Nephron progenitor cell (in vitro differentiated cells): ENCODE results near the gene GRIK3.

ENCODE experiments used
- DNase-seq: peaks from one replicate; pipeline ENCODE4 v3.0.0; 2021
- H3K27ac Mint-ChIP-seq: 2 replicates; pipeline ENCODE4 v1.8.0; 2021; ENCODE audit warnings: mild to moderate bottlenecking, moderate library complexity, mixed read lengths
- H3K27me3 Mint-ChIP-seq: 2 replicates; pipeline ENCODE4 v1.8.0; 2021; ENCODE audit warnings: mild to moderate bottlenecking, low read depth, mixed read lengths; ENCODE audit not compliant: poor library complexity
- H3K36me3 Mint-ChIP-seq: 2 replicates; pipeline ENCODE4 v1.8.0; 2021; ENCODE audit warnings: low read depth, mixed read lengths
- H3K4me1 Mint-ChIP-seq: 2 replicates; pipeline ENCODE4 v1.8.0; 2021; ENCODE audit warnings: mixed read lengths
- H3K4me3 Mint-ChIP-seq: 2 replicates; pipeline ENCODE4 v1.8.0; 2021; ENCODE audit warnings: mild to moderate bottlenecking, moderate library complexity, mixed read lengths
- H3K9me3 Mint-ChIP-seq: 2 replicates; pipeline ENCODE4 v1.8.0; 2021; ENCODE audit warnings: mild to moderate bottlenecking, moderate library complexity, mixed read lengths
- CTCF ChIP-seq: fragments of 200-600 bp; sonication (generic); IDR thresholded peaks from 2 replicates; pipeline ENCODE4 v1.5.0; 2021; ENCODE audit warnings: antibody characterized with exemption

The GRIK3 gene

GRCh38 chr1:37073854-37074379 lies 39.6 kb upstream of the GRIK3 start:
- Mint-ChIP-seq H3K9me3 (peaks cover 7% of the 10 kb centered on the region), H3K36me3 (no peaks in the 10 kb centered on the region), H3K27me3 (peaks cover 18% of the 10 kb centered on the region), H3K27ac (no peak overlapping the region), H3K4me1 (peaks cover 27% of the 10 kb centered on the region), H3K4me3 (no peak overlapping the region)
- no peak for TF ChIP-seq CTCF
- no peak for DNase-seq

- Mint-ChIP-seq H3K4me3 (no peak overlapping the region), H3K9me3 (peaks cover 3% of the 10 kb centered on the region), H3K36me3 (no peaks in the 10 kb centered on the region), H3K27me3 (peaks cover 20% of the 10 kb centered on the region), H3K4me1 (peaks cover 23% of the 10 kb centered on the region), H3K27ac (no peak overlapping the region)
- TF ChIP-seq CTCF = no peak
- no peak for DNase-seq
Measured at GRCh38 chr1:37073152-37073853, 39.0 kb upstream of the GRIK3 start.

GRCh38 chr1:37071829-37072228 lies 37.5 kb upstream of the GRIK3 start:
- H3K27me3 Mint-ChIP-seq = peaks cover 28% of the 10 kb centered on the region
- TF ChIP-seq CTCF = no peak
- H3K4me1 Mint-ChIP-seq = peaks cover 18% of the 10 kb centered on the region
- DNase-seq = no peak
- no peak overlapping the region for H3K4me3 Mint-ChIP-seq
- no peaks in the 10 kb centered on the region for H3K9me3 Mint-ChIP-seq
- H3K27ac Mint-ChIP-seq = no peak overlapping the region
- H3K36me3 Mint-ChIP-seq = no peaks in the 10 kb centered on the region

- no peaks in the 10 kb centered on the region for H3K9me3 Mint-ChIP-seq
- DNase-seq = no peak
- H3K4me3 Mint-ChIP-seq = no peak overlapping the region
- peaks cover 18% of the 10 kb centered on the region for H3K4me1 Mint-ChIP-seq
- H3K27me3 Mint-ChIP-seq = peaks cover 37% of the 10 kb centered on the region
- no peaks in the 10 kb centered on the region for H3K36me3 Mint-ChIP-seq
- no peak overlapping the region for H3K27ac Mint-ChIP-seq
- no peak for TF ChIP-seq CTCF
Measured at GRCh38 chr1:37070126-37070525, 35.8 kb upstream of the GRIK3 start.

GRCh38 chr1:37069406-37069805 lies 35.1 kb upstream of the GRIK3 start:
- H3K4me1 Mint-ChIP-seq = peaks cover 18% of the 10 kb centered on the region
- no peaks in the 10 kb centered on the region for H3K9me3 Mint-ChIP-seq
- DNase-seq = no peak
- H3K27me3 Mint-ChIP-seq = peaks cover 39% of the 10 kb centered on the region
- no peak overlapping the region for H3K27ac Mint-ChIP-seq
- no peaks in the 10 kb centered on the region for H3K36me3 Mint-ChIP-seq
- no peak overlapping the region for H3K4me3 Mint-ChIP-seq
- no peak for TF ChIP-seq CTCF

- H3K4me3 Mint-ChIP-seq = no peak overlapping the region
- peaks cover 13% of the 10 kb centered on the region for H3K4me1 Mint-ChIP-seq
- peaks cover 41% of the 10 kb centered on the region for H3K27me3 Mint-ChIP-seq
- no peak overlapping the region for H3K27ac Mint-ChIP-seq
- no peak for TF ChIP-seq CTCF
- no peak for DNase-seq
- H3K9me3 Mint-ChIP-seq = no peaks in the 10 kb centered on the region
- no peaks in the 10 kb centered on the region for H3K36me3 Mint-ChIP-seq
Measured at GRCh38 chr1:37068897-37069296, 34.6 kb upstream of the GRIK3 start.
